Astrocyte (in vitro differentiated cells and primary cell): ENCODE results near the gene HACD1.

Source experiments
- CTCF ChIP-seq: IDR thresholded peaks from 2 replicates; pipeline ENCODE4 v1.5.1; 2011; ENCODE audit warnings: low read depth, mild to moderate bottlenecking, inconsistent platforms, low read length, moderate library complexity; ENCODE audit not compliant: insufficient read depth
- EZH2 ChIP-seq: IDR thresholded peaks from 2 replicates; pipeline ENCODE4 v1.6.1; 2012; ENCODE audit warnings: mild to moderate bottlenecking, low read length, inconsistent platforms; ENCODE audit not compliant: insufficient read depth

GRCh38 chr10:17609523-17610079 lies 7.6 kb downstream of the HACD1 start:
- TF ChIP-seq CTCF (no peak), EZH2 (no peak)
